GM23248 (cell line): ENCODE measurements around the gene CBFA2T2. TPM values are rescaled to one million over a fixed set of nuclear protein-coding genes. Genes with fewer than 3 reads are reported as not detected.

Experiments used
- DNase-seq: peaks from one replicate; pipeline ENCODE4 v3.0.0-alpha.2; 2015
- H2AFZ ChIP-seq: fragments of 200-600 bp; sonication (generic); 2 replicates; pipeline ENCODE4 v1.6.1; 2016; ENCODE audit warnings: antibody characterized with exemption
- H3F3A ChIP-seq: fragments of 200-600 bp; sonication (generic); 2 replicates; pipeline ENCODE4 v1.6.1; 2016; ENCODE audit warnings: mild to moderate bottlenecking, antibody characterized with exemption, mixed run types; ENCODE audit not compliant: insufficient read depth
- H3K27ac ChIP-seq: fragments of 200-600 bp; sonication (generic); 2 replicates; pipeline ENCODE4 v1.5.1; 2016; ENCODE audit warnings: mild to moderate bottlenecking
- H3K27me3 ChIP-seq: fragments of 200-600 bp; sonication (generic); replicated peaks from 2 replicates; pipeline ENCODE4 v1.6.1; 2016; ENCODE audit warnings: mild to moderate bottlenecking; ENCODE audit not compliant: insufficient read depth
- H3K36me3 ChIP-seq: fragments of 200-600 bp; sonication (generic); 2 replicates; pipeline ENCODE4 v1.6.1; 2016; ENCODE audit warnings: low read depth, mild to moderate bottlenecking
- H3K4me1 ChIP-seq: fragments of 200-600 bp; sonication (generic); 2 replicates; pipeline ENCODE4 v1.6.1; 2016; ENCODE audit warnings: mild to moderate bottlenecking; ENCODE audit not compliant: insufficient read depth
- H3K4me2 ChIP-seq: fragments of 200-600 bp; sonication (generic); one replicate; pipeline ENCODE4 v1.6.1; 2016; ENCODE audit warnings: mild to moderate bottlenecking; ENCODE audit not compliant: unreplicated experiment
- H3K4me3 ChIP-seq: fragments of 200-600 bp; sonication (generic); 2 replicates; pipeline ENCODE4 v1.5.1; 2016; ENCODE audit warnings: mild to moderate bottlenecking
- H3K79me2 ChIP-seq: fragments of 200-600 bp; sonication (generic); 2 replicates; pipeline ENCODE4 v1.6.1; 2016; ENCODE audit warnings: mild to moderate bottlenecking; ENCODE audit not compliant: insufficient read depth
- H3K9ac ChIP-seq: fragments of 200-600 bp; sonication (generic); 2 replicates; pipeline ENCODE4 v1.6.1; 2016; ENCODE audit warnings: mild to moderate bottlenecking
- H3K9me2 ChIP-seq: fragments of 200-600 bp; sonication (generic); 2 replicates; pipeline ENCODE4 v1.6.1; 2016; ENCODE audit warnings: mixed run types, mild to moderate bottlenecking, moderate library complexity; ENCODE audit not compliant: insufficient read depth
- H3K9me3 ChIP-seq: fragments of 200-600 bp; sonication (generic); one replicate; pipeline ENCODE4 v1.6.1; 2017; ENCODE audit warnings: low read depth
- H4K20me1 ChIP-seq: fragments of 200-600 bp; sonication (generic); 2 replicates; pipeline ENCODE4 v1.6.0; 2016; ENCODE audit not compliant: insufficient read depth
- EZH2 ChIP-seq: fragments of 200-600 bp; sonication (generic); IDR thresholded peaks from 2 replicates; pipeline ENCODE4 v1.6.1; 2018; ENCODE audit warnings: antibody characterized with exemption, mild to moderate bottlenecking; ENCODE audit not compliant: insufficient read depth, poor library complexity, severe bottlenecking
- EZH2phosphoT487 ChIP-seq: fragments of 200-600 bp; sonication (generic); IDR thresholded peaks from 2 replicates; pipeline ENCODE4 v1.6.1; 2018; ENCODE audit warnings: antibody characterized with exemption, moderate library complexity, mild to moderate bottlenecking, low read depth; ENCODE audit not compliant: insufficient read depth
- WGBS, 2 experiments: methylation state at CpG; one replicate each; pipeline ENCODE4 v1.1.6; 2015 to 2017; ENCODE audit warnings: low lambda C conversion rate in 2 of 2, low coverage in 1 of 2; ENCODE audit errors: missing lambda C conversion rate in 2 of 2; 5-methylcytosine and 5-hydroxymethylcytosine counted together
- in situ Hi-C: fragments of 300-500 bp; cut with MboI; formaldehyde crosslinking; loops from 2 replicates; pipeline ENCODE4 v1.15.0; 2020
- polyA plus RNA-seq: library from polyadenylated mRNA; unstranded; fragments of >200 nt; fragmentation: Nextera tagmentation; extraction: Ambion mirVana; gene quantifications from 2 replicates; pipeline ENCODE4 v1.2.1, GENCODE V29; 2016
- total RNA-seq: library from RNA; depleted of rRNA; stranded (reverse); fragments of >200 nt; shearing (Covaris generic); gene quantifications from 2 replicates; pipeline ENCODE4 v1.2.3, GENCODE V29; 2014

The CBFA2T2 gene
- total and polyA plus RNA-seq, 2 experiments from 2014 or later: 5.3 to 8.7 TPM

- Histone ChIP-seq H2AFZ (no peak overlapping the region), H3K27me3 (no peaks in the 10 kb centered on the region), H3K4me2 (no peak overlapping the region), H3K9me2 (no peaks in the 10 kb centered on the region), H3K27ac (no peak overlapping the region), H4K20me1 (no peaks in the 10 kb centered on the region), H3F3A (peaks cover 15% of the 10 kb centered on the region; the same call in 1 of the 2 replicates), H3K9me3 (no peaks in the 10 kb centered on the region), H3K9ac (no peak overlapping the region), H3K36me3 (no peaks in the 10 kb centered on the region), H3K79me2 (no peaks in the 10 kb centered on the region), H3K4me1 (peaks cover 18% of the 10 kb centered on the region), H3K4me3 (no peak overlapping the region)
- DNase-seq: no peak
- in situ Hi-C loops: loop anchor here (10.0 kb wide), 1 partner anchor 186 kb away; no protein-coding TSS in a partner anchor
- TF ChIP-seq EZH2 (no peak), EZH2phosphoT487 (no peak)
- WGBS, 2 experiments: 77 to 78% methylated on average over 10 of the region's 10 CpGs
These were observed 161.1 kb downstream of the CBFA2T2 start for GRCh38 chr20:33650753-33651561.

- in situ Hi-C loops: loop anchor here (10.0 kb wide), 1 partner anchor 187 kb away; no protein-coding TSS in a partner anchor
- 72 to 74% methylated on average over 13 of the region's 13 CpGs for WGBS, 2 experiments
These were observed 161.7 kb downstream of the CBFA2T2 start for GRCh38 chr20:33651562-33652048.

GRCh38 chr20:33653218-33653899 lies 163.5 kb downstream of the CBFA2T2 start:
- H3K4me3 ChIP-seq: peak overlapping the region; percentile 60
- H3K9me2 ChIP-seq: no peaks in the 10 kb centered on the region
- no peaks in the 10 kb centered on the region for H3K36me3 ChIP-seq
- no peak overlapping the region for H3K27ac ChIP-seq
- no peaks in the 10 kb centered on the region for H3K27me3 ChIP-seq
- no peaks in the 10 kb centered on the region for H4K20me1 ChIP-seq
- peak overlapping the region; percentile 79 for H2AFZ ChIP-seq
- peak overlapping the region; percentile 58 for H3K9ac ChIP-seq
- no peaks in the 10 kb centered on the region for H3F3A ChIP-seq
- in situ Hi-C loops: loop anchor here (10.0 kb wide), 1 partner anchor 189 kb away; no protein-coding TSS in a partner anchor
- H3K4me1 ChIP-seq: peaks cover 7% of the 10 kb centered on the region
- H3K79me2 ChIP-seq: no peaks in the 10 kb centered on the region
- TF ChIP-seq EZH2: no peak
- peak overlapping the region; percentile 70 for H3K4me2 ChIP-seq
- no peaks in the 10 kb centered on the region for H3K9me3 ChIP-seq
- 6 to 7% methylated on average over 16 of the region's 16 CpGs for WGBS, 2 experiments
- peak; percentile 78 for DNase-seq

More at GRCh38 chr20:33651562-33652048, 161.7 kb downstream of the CBFA2T2 start:
- H3K4me1 ChIP-seq: peaks cover 18% of the 10 kb centered on the region
- no peak for DNase-seq
- H2AFZ ChIP-seq: no peak overlapping the region
- no peaks in the 10 kb centered on the region for H3K36me3 ChIP-seq
- peaks cover 15% of the 10 kb centered on the region; the same call in 1 of the 2 replicates for H3F3A ChIP-seq
- no peaks in the 10 kb centered on the region for H3K9me2 ChIP-seq
- H3K9me3 ChIP-seq: no peaks in the 10 kb centered on the region
- H3K9ac ChIP-seq: no peak overlapping the region
- no peaks in the 10 kb centered on the region for H3K27me3 ChIP-seq
- no peak overlapping the region for H3K27ac ChIP-seq
- no peaks in the 10 kb centered on the region for H4K20me1 ChIP-seq
- no peak overlapping the region for H3K4me3 ChIP-seq
- H3K4me2 ChIP-seq: no peak overlapping the region
- H3K79me2 ChIP-seq: no peaks in the 10 kb centered on the region
- TF ChIP-seq EZH2phosphoT487: no peak
- no peak for TF ChIP-seq EZH2

GRCh38 chr20:33653900-33654596 lies 164.2 kb downstream of the CBFA2T2 start:
- H2AFZ ChIP-seq: peak overlapping the region; percentile 79; the same call in 1 of the 2 replicates
- H3K4me1 ChIP-seq: no peaks in the 10 kb centered on the region; the same call in 1 of the 2 replicates
- no peaks in the 10 kb centered on the region for H3K9me2 ChIP-seq
- H3K27me3 ChIP-seq: no peaks in the 10 kb centered on the region
- peak overlapping the region; percentile 60; the same call in 1 of the 2 replicates for H3K4me3 ChIP-seq
- H3K79me2 ChIP-seq: no peaks in the 10 kb centered on the region
- peak overlapping the region; percentile 58 for H3K9ac ChIP-seq
- no peaks in the 10 kb centered on the region for H3F3A ChIP-seq
- WGBS, 2 experiments: 78 to 82% methylated on average over 11 of the region's 11 CpGs
- H3K4me2 ChIP-seq: peak overlapping the region; percentile 70
- TF ChIP-seq EZH2 (no peak), EZH2phosphoT487 (no peak)
- no peaks in the 10 kb centered on the region for H4K20me1 ChIP-seq
- H3K36me3 ChIP-seq: no peaks in the 10 kb centered on the region
- H3K9me3 ChIP-seq: no peaks in the 10 kb centered on the region
- in situ Hi-C loops: loop anchor here (10.0 kb wide), 1 partner anchor 189 kb away; no protein-coding TSS in a partner anchor
- DNase-seq: no peak
- no peak overlapping the region for H3K27ac ChIP-seq
